H9 (cell line): ENCODE results near the gene RPGR. TPM values are rescaled to one million over a fixed set of nuclear protein-coding genes. Genes with fewer than 3 reads are reported as not detected.

ENCODE experiments used
- DNase-seq: peaks from one replicate; pipeline ENCODE4 v3.0.0-alpha.2; 2017
- H2AFZ ChIP-seq: one replicate; pipeline ENCODE4 v1.6.1; 2013; ENCODE audit warnings: mild to moderate bottlenecking, low read length, control low read depth, moderate library complexity
- H2AK5ac ChIP-seq: 2 replicates; pipeline ENCODE4 v1.6.1; 2013; ENCODE audit warnings: low read length, control low read depth, mixed read lengths; ENCODE audit not compliant: insufficient read length
- H2BK120ac ChIP-seq: one replicate; pipeline ENCODE4 v1.6.1; 2013; ENCODE audit warnings: low read depth, mild to moderate bottlenecking, low read length, control low read depth, inconsistent platforms; ENCODE audit not compliant: poor library complexity, severe bottlenecking
- H2BK12ac ChIP-seq: 2 replicates; pipeline ENCODE4 v1.6.1; 2013; ENCODE audit warnings: low read length, control low read depth, mixed read lengths, low read depth; ENCODE audit not compliant: insufficient read length
- H2BK15ac ChIP-seq: 2 replicates; pipeline ENCODE4 v1.6.1; 2013; ENCODE audit warnings: low read depth, low read length, control low read depth
- H2BK20ac ChIP-seq: one replicate; pipeline ENCODE4 v1.6.1; 2013; ENCODE audit warnings: low read depth, mild to moderate bottlenecking, low read length, control low read depth, inconsistent platforms; ENCODE audit not compliant: poor library complexity, severe bottlenecking
- H2BK5ac ChIP-seq: 2 replicates; pipeline ENCODE4 v1.6.1; 2013; ENCODE audit warnings: low read length, control low read depth, mixed read lengths; ENCODE audit not compliant: insufficient read length
- H3K14ac ChIP-seq: 2 replicates; pipeline ENCODE4 v1.6.1; 2013; ENCODE audit warnings: low read length, control low read depth; ENCODE audit not compliant: insufficient read depth
- H3K18ac ChIP-seq: 2 replicates; pipeline ENCODE4 v1.6.1; 2013; ENCODE audit warnings: low read depth, mild to moderate bottlenecking, mixed read lengths, low read length, control low read depth; ENCODE audit not compliant: insufficient read length
- H3K23ac ChIP-seq: 2 replicates; pipeline ENCODE4 v1.6.1; 2013; ENCODE audit warnings: low read length, control low read depth, mixed read lengths, low read depth; ENCODE audit not compliant: insufficient read length
- H3K23me2 ChIP-seq: 2 replicates; pipeline ENCODE4 v1.6.1; 2013; ENCODE audit warnings: low read depth, mild to moderate bottlenecking, mixed read lengths, low read length, control low read depth; ENCODE audit not compliant: insufficient read length, poor library complexity, severe bottlenecking
- H3K27ac ChIP-seq: 2 replicates; pipeline ENCODE4 v1.5.1; 2013; ENCODE audit warnings: low read length, control low read depth, mixed read lengths, low read depth; ENCODE audit not compliant: insufficient read length
- H3K27me3 ChIP-seq: 2 replicates; pipeline ENCODE4 v1.6.1; 2013; ENCODE audit warnings: low read length, control low read depth, inconsistent platforms; ENCODE audit not compliant: insufficient read depth
- H3K4ac ChIP-seq: 2 replicates; pipeline ENCODE4 v1.6.1; 2013; ENCODE audit warnings: low read depth, mild to moderate bottlenecking, control low read depth, inconsistent platforms, low read length, moderate library complexity
- H3K4me1 ChIP-seq: 2 replicates; pipeline ENCODE4 v1.6.1; 2013; ENCODE audit warnings: low read length, control low read depth, inconsistent platforms; ENCODE audit not compliant: insufficient read depth
- H3K4me2 ChIP-seq: 2 replicates; pipeline ENCODE4 v1.6.1; 2013; ENCODE audit warnings: low read length, control low read depth, mixed read lengths; ENCODE audit not compliant: insufficient read length, insufficient read depth
- H3K56ac ChIP-seq: 2 replicates; pipeline ENCODE4 v1.6.1; 2013; ENCODE audit warnings: low read depth, mild to moderate bottlenecking, mixed read lengths, low read length, control low read depth; ENCODE audit not compliant: insufficient read length
- H3K79me1 ChIP-seq: 2 replicates; pipeline ENCODE4 v1.6.1; 2013; ENCODE audit warnings: low read depth, mild to moderate bottlenecking, moderate library complexity, low read length, control low read depth, inconsistent platforms; ENCODE audit not compliant: insufficient read depth, poor library complexity, severe bottlenecking
- H3K79me2 ChIP-seq: 2 replicates; pipeline ENCODE4 v1.6.1; 2013; ENCODE audit warnings: low read length, control low read depth, inconsistent platforms; ENCODE audit not compliant: insufficient read depth
- H3K9ac ChIP-seq: 2 replicates; pipeline ENCODE4 v1.6.1; 2013; ENCODE audit warnings: low read length, control low read depth, mixed read lengths; ENCODE audit not compliant: insufficient read length; ENCODE audit errors: extremely low read depth
- H3K9me3 ChIP-seq: one replicate; pipeline ENCODE4 v1.6.1; 2013; ENCODE audit warnings: low read depth, low read length, inconsistent platforms; ENCODE audit not compliant: control insufficient read depth
- H3T11ph ChIP-seq: one replicate; pipeline ENCODE4 v1.6.1; 2013; ENCODE audit warnings: mild to moderate bottlenecking, low read length, control low read depth, inconsistent platforms
- H4K20me1 ChIP-seq: one replicate; pipeline ENCODE4 v1.6.1; 2013; ENCODE audit not compliant: control insufficient read depth, insufficient read length, insufficient read depth
- H4K5ac ChIP-seq: 2 replicates; pipeline ENCODE4 v1.6.1; 2013; ENCODE audit warnings: low read depth, mild to moderate bottlenecking, mixed read lengths, low read length, control low read depth; ENCODE audit not compliant: insufficient read length
- H4K8ac ChIP-seq: replicated peaks from 2 replicates; pipeline ENCODE4 v1.6.1; 2013; ENCODE audit warnings: low read length, control low read depth, mixed read lengths, low read depth; ENCODE audit not compliant: insufficient read length
- H4K91ac ChIP-seq: 2 replicates; pipeline ENCODE4 v1.6.1; 2013; ENCODE audit warnings: low read depth, mild to moderate bottlenecking, moderate library complexity, mixed read lengths, low read length, control low read depth; ENCODE audit not compliant: insufficient read length
- H3K27ac Mint-ChIP-seq, 3 experiments: 2 replicates in 2 of 3; 3 replicates in 1 of 3; pipeline ENCODE4 v1.8.0; 2020 to 2021; ENCODE audit warnings: mixed read lengths in 3 of 3, mild to moderate bottlenecking in 1 of 3, moderate library complexity in 1 of 3
- H3K27me3 Mint-ChIP-seq: 2 replicates; pipeline ENCODE4 v1.8.0; 2021; ENCODE audit warnings: low read depth, mild to moderate bottlenecking, moderate library complexity, mixed read lengths
- H3K36me3 Mint-ChIP-seq, 3 experiments: 2 replicates in 2 of 3; 3 replicates in 1 of 3; pipeline ENCODE4 v1.8.0; 2020 to 2021; ENCODE audit warnings: low read depth in 3 of 3, mixed read lengths in 3 of 3; ENCODE audit not compliant: insufficient read depth in 1 of 3
- H3K4me1 Mint-ChIP-seq, 2 experiments: 2 replicates each; pipeline ENCODE4 v1.8.0; 2020; ENCODE audit warnings: mixed read lengths in 2 of 2
- H3K4me3 Mint-ChIP-seq, 2 experiments: 2 replicates in 1 of 2; 3 replicates in 1 of 2; pipeline ENCODE4 v1.8.0; 2020 to 2021; ENCODE audit warnings: mild to moderate bottlenecking in 2 of 2, mixed read lengths in 2 of 2, moderate library complexity in 1 of 2
- H3K9me3 Mint-ChIP-seq, 2 experiments: 2 replicates in 1 of 2; 3 replicates in 1 of 2; pipeline ENCODE4 v1.8.0; 2020; ENCODE audit warnings: mild to moderate bottlenecking in 2 of 2, mixed read lengths in 2 of 2, moderate library complexity in 1 of 2
- CTCF ChIP-seq: fragments of 200-600 bp; sonication (generic); conservative IDR thresholded peaks from 3 replicates; pipeline ENCODE4 v1.8.0; 2021; ENCODE audit warnings: antibody characterized with exemption, mild to moderate bottlenecking
- WGBS: extraction: QIAGEN DNeasy Blood & Tissue Kit; methylation state at CpG from one replicate; pipeline ENCODE4 v1.1.7; 2013; ENCODE audit warnings: missing lambda C conversion rate, low lambda C conversion rate, mixed read lengths; ENCODE audit not compliant: insufficient read length; ENCODE audit errors: extremely low coverage; 5-methylcytosine and 5-hydroxymethylcytosine counted together
- total RNA-seq: library from RNA; stranded (reverse); gene quantifications from 2 replicates; pipeline ENCODE4 v1.2.1, GENCODE V29; 2021

RPGR gene
- total RNA-seq, 1 experiment from 2014 or later: 7.3 TPM

- peaks cover 2 to 5% (median 4%) of the 10 kb centered on the region in 3 experiments; a peak in 5 of 7 replicates for H3K36me3 Mint-ChIP-seq
- Histone ChIP-seq H4K5ac (no peak overlapping the region), H3K14ac (no peak overlapping the region), H3K4ac (no peak overlapping the region), H2BK5ac (no peak overlapping the region), H3T11ph (no peak overlapping the region), H2BK12ac (no peak overlapping the region), H4K91ac (no peak overlapping the region), H3K18ac (no peak overlapping the region), H3K4me2 (no peak overlapping the region), H2AFZ (no peak overlapping the region), H4K8ac (no peak overlapping the region), H3K56ac (no peak overlapping the region), H3K79me1 (no peaks in the 10 kb centered on the region), H3K27me3 (no peaks in the 10 kb centered on the region), H4K20me1 (no peaks in the 10 kb centered on the region), H3K23me2 (no peaks in the 10 kb centered on the region), H3K9ac (no peak overlapping the region), H2BK120ac (no peak overlapping the region), H3K23ac (no peak overlapping the region), H3K79me2 (no peaks in the 10 kb centered on the region), H2BK15ac (no peak overlapping the region), H2AK5ac (no peak overlapping the region), H3K4me1 (no peaks in the 10 kb centered on the region), H2BK20ac (no peak overlapping the region), H3K27ac (no peak overlapping the region), H3K9me3 (no peaks in the 10 kb centered on the region)
- DNase-seq: no peak
- H3K9me3 Mint-ChIP-seq: peaks cover 34 to 39% of the 10 kb centered on the region in 2 experiments
- no peak overlapping the region for H3K4me3 Mint-ChIP-seq
- H3K27me3 Mint-ChIP-seq: no peaks in the 10 kb centered on the region
- TF ChIP-seq CTCF: no peak
- no peaks in the 10 kb centered on the region for H3K4me1 Mint-ChIP-seq
- H3K27ac Mint-ChIP-seq: no peak overlapping the region
- WGBS: no CpG with 5 or more reads among the region's 2 CpGs
These were observed 15.6 kb downstream of the RPGR start for GRCh38 chrX:38311743-38312142.
